D721Med (cell line): ENCODE measurements around the gene PLCB3.

Source experiments
- DNase-seq: peaks from one replicate; pipeline ENCODE4 v3.0.0; 2011; ENCODE audit warnings: low spot score; ENCODE audit not compliant: insufficient read length
- FAIRE-seq: peaks from 2 replicates; lab custom pipeline; 2011; peaks lifted over from hg19 to GRCh38; lab: Jason Lieb, UNC
- CTCF ChIP-seq: IDR thresholded peaks from 2 replicates; pipeline ENCODE4 v1.5.1; 2012; ENCODE audit warnings: mild to moderate bottlenecking, control low read depth; ENCODE audit not compliant: insufficient read depth; ENCODE audit errors: missing control alignments

Gene PLCB3

GRCh38 chr11:64222651-64223000, 28.7 kb upstream of the PLCB3 start:
- no peak for DNase-seq
- TF ChIP-seq CTCF = no peak
- FAIRE-seq = no peak

GRCh38 chr11:64223001-64223651, 28.2 kb upstream of the PLCB3 start:
- TF ChIP-seq CTCF = no peak
- FAIRE-seq (no peak), DNase-seq (no peak)

GRCh38 chr11:64224151-64224890, 27.0 kb upstream of the PLCB3 start:
- no peak for TF ChIP-seq CTCF
- FAIRE-seq (no peak), DNase-seq (no peak)

- DNase-seq (no peak), FAIRE-seq (no peak)
- no peak for TF ChIP-seq CTCF
Observed at GRCh38 chr11:64224891-64225607, 26.3 kb upstream of the PLCB3 start.

- DNase-seq (peak; percentile 92), FAIRE-seq (no peak)
- TF ChIP-seq CTCF = peak; percentile 12
Observed at GRCh38 chr11:64225608-64226506, 25.5 kb upstream of the PLCB3 start, which contains the start of the genes NUDT22 and TRPT1. Gene NUDT22 (plus strand): TSS chr11:64226274. CDS start chr11:64226653, 379 bp downstream. Gene TRPT1 (minus strand): TSS chr11:64226186. CDS start chr11:64225860, 326 bp downstream.

GRCh38 chr11:64226507-64227051, 24.8 kb upstream of the PLCB3 start:
- no peak for TF ChIP-seq CTCF
- DNase-seq (no peak), FAIRE-seq (no peak)
